ENCODE measurements around the gene SLC25A47. TPM values are rescaled to one million over a fixed set of nuclear protein-coding genes. Genes with fewer than 3 reads are reported as not detected.

The SLC25A47 gene
- total and polyA plus RNA-seq, 2 of the 4 experiments (the other 2 are of a cell fraction), result not detected

DNA sequence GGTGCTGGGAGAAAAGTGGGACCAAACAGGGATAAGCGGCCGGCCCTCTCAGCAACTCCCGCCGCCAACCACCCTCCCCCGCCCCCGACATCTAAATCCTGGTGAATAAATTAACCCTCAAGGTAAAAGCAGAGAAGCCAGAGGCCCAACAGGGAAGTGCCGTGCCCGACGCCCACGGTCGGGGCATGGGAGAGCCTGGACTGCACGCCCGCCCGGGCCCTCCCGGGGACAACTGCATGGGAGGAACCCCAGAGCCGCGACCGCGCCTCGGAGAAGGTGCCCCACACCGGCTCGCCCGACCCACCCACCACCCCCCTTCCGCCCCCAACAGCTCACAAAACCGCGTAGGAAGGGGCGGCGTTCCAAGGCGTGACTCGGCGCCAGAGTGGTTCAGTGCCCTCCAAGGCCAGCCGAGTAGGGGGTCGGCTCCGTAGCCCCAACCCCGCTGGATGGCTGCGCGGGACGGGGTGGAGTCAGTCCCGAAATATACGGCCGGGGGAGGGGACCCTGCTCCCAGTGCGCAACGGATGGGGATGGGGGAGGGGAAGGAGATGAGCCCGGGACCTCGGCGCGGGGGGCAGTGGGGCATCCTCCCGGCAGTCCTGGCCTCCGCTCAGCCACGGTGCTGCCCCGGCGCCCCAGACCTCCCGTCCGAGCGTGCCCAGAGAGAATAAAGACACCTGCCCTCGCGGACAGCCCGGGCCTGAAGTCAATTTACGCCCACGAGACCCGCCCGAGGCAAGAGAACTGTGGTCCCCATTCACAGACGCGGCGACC, 17.6 kb upstream of the SLC25A47 start:
- H3K4me1 ChIP-seq (ENCODE audit: control insufficient read depth, insufficient read depth, low read length), result peaks cover 15% of the 10 kb centered on the region; the same call in 1 of the 2 replicates
- peak overlapping the region; percentile 66 for H3K4ac ChIP-seq (ENCODE audit: low read depth, low read length)
- H3K9ac ChIP-seq (ENCODE audit: low read depth, low read length), result peak overlapping the region; percentile 78
- peak overlapping the region; percentile 96 for H2AFZ ChIP-seq (replicated peaks; ENCODE audit: low read length, poor library complexity)
- no peak overlapping the region for H2BK120ac ChIP-seq (ENCODE audit: low read depth, low read length)
- H4K91ac ChIP-seq (ENCODE audit: insufficient read depth, low read depth, low read length), result peak overlapping the region; percentile 34; the same call in 1 of the 2 replicates
- H3K14ac ChIP-seq (replicated peaks; ENCODE audit: low read depth, low read length), result 0 out of 2 replicates have a peak overlapping the region, but pooled peaks have one; percentile 63
- H2AK5ac ChIP-seq (ENCODE audit: low read depth, low read length), result peak overlapping the region; percentile 43; the same call in 1 of the 2 replicates
- H2BK20ac ChIP-seq (ENCODE audit: low read depth, low read length), result no peak overlapping the region
- H2AK9ac ChIP-seq (replicated peaks; ENCODE audit: low read depth, low read length, poor library complexity), result peak overlapping the region; percentile 92
- H3K9me3 ChIP-seq (ENCODE audit: control insufficient read depth, insufficient read depth, low read length), result no peaks in the 10 kb centered on the region
- peak overlapping the region; percentile 87 for H3K4me3 ChIP-seq (ENCODE audit: insufficient read depth, low read depth, low read length)
- H3K56ac ChIP-seq (ENCODE audit: extremely low read depth, insufficient read depth, low read length), result no peak overlapping the region
- ATAC-seq (ENCODE audit: low read depth), result peak; percentile 2; the same call in 1 of the 2 replicates
- dilution Hi-C loops (cut with HindIII; ENCODE audit: low sequenced_read_pairs, unreplicated experiment), result no loop called here
- in situ Hi-C loops (cut with MboI; ENCODE audit: low sequenced_read_pairs), result no loop called here
- no peaks in the 10 kb centered on the region for H3K27me3 ChIP-seq (ENCODE audit: control insufficient read depth, insufficient read depth, low read length)
- H3K36me3 ChIP-seq (ENCODE audit: control insufficient read depth, insufficient read depth, low read length), result peaks cover 7% of the 10 kb centered on the region; the same call in 1 of the 2 replicates
- intact Hi-C loops (cut with micrococcal nuclease), result loop anchor here (2.0 to 5.0 kb wide), 3 partner anchors 37 to 71 kb away; partner anchors contain the start of gene WDR25
- TF ChIP-seq RFX5 (IDR thresholded peaks at IDR 0.05; ENCODE audit: low read depth, low read length) (no peak), CEBPB (IDR thresholded peaks at IDR 0.05; ENCODE audit: low read depth, low read length) (no peak), RAD21 (IDR thresholded peaks at IDR 0.05; ENCODE audit: low read length) (no peak), MXI1 (IDR thresholded peaks at IDR 0.05; ENCODE audit: borderline replicate concordance, low read depth, low read length) (no peak), MAFK (IDR thresholded peaks at IDR 0.05; ENCODE audit: low read depth, low read length) (no peak)
- TF ChIP-seq, protein P1, sequence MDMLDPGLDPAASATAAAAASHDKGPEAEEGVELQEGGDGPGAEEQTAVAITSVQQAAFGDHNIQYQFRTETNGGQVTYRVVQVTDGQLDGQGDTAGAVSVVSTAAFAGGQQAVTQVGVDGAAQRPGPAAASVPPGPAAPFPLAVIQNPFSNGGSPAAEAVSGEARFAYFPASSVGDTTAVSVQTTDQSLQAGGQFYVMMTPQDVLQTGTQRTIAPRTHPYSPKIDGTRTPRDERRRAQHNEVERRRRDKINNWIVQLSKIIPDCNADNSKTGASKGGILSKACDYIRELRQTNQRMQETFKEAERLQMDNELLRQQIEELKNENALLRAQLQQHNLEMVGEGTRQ (IDR thresholded peaks at IDR 0.05; ENCODE audit: low read depth, low read length), result no peak
- TF ChIP-seq, protein P2, sequence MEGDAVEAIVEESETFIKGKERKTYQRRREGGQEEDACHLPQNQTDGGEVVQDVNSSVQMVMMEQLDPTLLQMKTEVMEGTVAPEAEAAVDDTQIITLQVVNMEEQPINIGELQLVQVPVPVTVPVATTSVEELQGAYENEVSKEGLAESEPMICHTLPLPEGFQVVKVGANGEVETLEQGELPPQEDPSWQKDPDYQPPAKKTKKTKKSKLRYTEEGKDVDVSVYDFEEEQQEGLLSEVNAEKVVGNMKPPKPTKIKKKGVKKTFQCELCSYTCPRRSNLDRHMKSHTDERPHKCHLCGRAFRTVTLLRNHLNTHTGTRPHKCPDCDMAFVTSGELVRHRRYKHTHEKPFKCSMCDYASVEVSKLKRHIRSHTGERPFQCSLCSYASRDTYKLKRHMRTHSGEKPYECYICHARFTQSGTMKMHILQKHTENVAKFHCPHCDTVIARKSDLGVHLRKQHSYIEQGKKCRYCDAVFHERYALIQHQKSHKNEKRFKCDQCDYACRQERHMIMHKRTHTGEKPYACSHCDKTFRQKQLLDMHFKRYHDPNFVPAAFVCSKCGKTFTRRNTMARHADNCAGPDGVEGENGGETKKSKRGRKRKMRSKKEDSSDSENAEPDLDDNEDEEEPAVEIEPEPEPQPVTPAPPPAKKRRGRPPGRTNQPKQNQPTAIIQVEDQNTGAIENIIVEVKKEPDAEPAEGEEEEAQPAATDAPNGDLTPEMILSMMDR (conservative IDR thresholded peaks at IDR 0.05; ENCODE audit: low read depth, low read length), result no peak
- H2BK15ac ChIP-seq (ENCODE audit: low read depth, low read length), result no peak overlapping the region
- WGBS, 2 experiments (ENCODE audit: extremely low coverage in 2 of 2, insufficient read length in 1 of 2), result 1% methylated on average over 22 of the region's 65 CpGs; no CpG with 5 or more reads in 1 of the 2 experiments
- no peak overlapping the region; the same call in 1 of the 2 replicates for H3K18ac ChIP-seq (ENCODE audit: low read depth, low read length)
- no peak for DNase-seq
- peaks cover 4% of the 10 kb centered on the region for H3K9me1 ChIP-seq (ENCODE audit: insufficient read depth, low read length)
- no peak overlapping the region; a peak in 2 of 4 replicates for H4K8ac ChIP-seq (ENCODE audit: low read depth in 2 of 2, low read length in 2 of 2)
- H4K20me1 ChIP-seq (ENCODE audit: insufficient read depth, low read length), result peaks cover 35% of the 10 kb centered on the region
- ChIA-PET POLR2A (ENCODE audit: unreplicated experiment) (no interaction called here), CTCF (interaction anchor here (1.6 kb wide), 1 partner anchor 80 kb away, joined by 5 read pairs; no protein-coding TSS in a partner anchor)
- BruUV-seq (replicated peaks), result no TSS peak
- peak overlapping the region; percentile 41 for H3K23ac ChIP-seq (ENCODE audit: low read depth, low read length)
- no peak overlapping the region for H4K5ac ChIP-seq (ENCODE audit: low read depth, low read length)
- H3K79me1 ChIP-seq (ENCODE audit: low read depth in 1 of 2, low read length in 2 of 2), result peaks cover 12 to 63% of the 10 kb centered on the region in 2 experiments
- H3K4me2 ChIP-seq (ENCODE audit: low read depth, low read length), result peak overlapping the region; percentile 81
- peak overlapping the region; percentile 67 for H3K27ac ChIP-seq (ENCODE audit: insufficient read depth, low read length)
- H2BK5ac ChIP-seq (ENCODE audit: low read depth, low read length, poor library complexity, severe bottlenecking), result no peak overlapping the region
